CD4-positive, alpha-beta T cell treated with Interleukin-15 for 1 hour (primary cell): ENCODE data around the gene NAIP.
"Not testable (repeated sequence)": the region's sequence is repeated elsewhere in the genome, so short reads cannot be mapped to it uniquely, and the experiment has no call there.

ENCODE experiments used
- DNase-seq: peaks from one replicate; pipeline ENCODE4 v3.0.0-alpha.2; 2020

The NAIP gene

DNA sequence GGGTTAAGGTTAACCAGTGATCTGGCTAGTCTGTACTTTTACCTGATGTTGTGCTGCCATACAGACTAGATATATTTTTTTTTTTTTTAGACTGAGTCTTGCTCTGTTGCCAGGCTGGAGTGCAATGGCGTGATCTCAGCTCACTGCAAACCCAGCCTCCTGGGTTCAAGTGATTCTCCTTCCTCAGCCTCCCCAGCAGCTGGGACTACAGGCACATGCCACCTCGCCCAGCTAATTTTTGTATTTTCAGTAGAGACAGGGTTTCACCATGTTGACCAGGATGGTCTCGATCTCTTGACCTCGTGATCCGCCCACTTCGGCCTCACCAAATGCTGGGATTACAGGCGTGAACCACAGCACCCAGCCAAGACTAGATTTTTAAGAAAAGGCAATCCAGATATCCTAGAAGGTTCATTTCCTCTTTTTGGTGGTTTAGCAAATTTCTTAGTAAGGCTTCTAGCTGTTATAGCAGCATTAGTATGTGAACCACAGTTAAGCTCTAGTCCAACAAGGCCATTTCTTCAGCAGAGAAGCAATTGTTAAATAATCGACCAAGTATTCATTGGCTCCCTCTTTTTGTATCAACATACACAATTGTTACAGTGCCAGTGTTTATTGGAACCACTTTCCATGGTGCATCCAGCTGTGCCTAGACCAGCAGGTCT lies at the start of gene NAIP:
NAIP (minus strand) TSS at position 51 of the 665 bp plus-strand sequence. CDS start 12,424 bp downstream, outside the sequence.
- DNase-seq: not testable (repeated sequence)

GRCh38 chr5:71067262-71067928 lies 42.3 kb upstream of the NAIP start, which contains the start of gene GTF2H2:
Gene GTF2H2, minus strand, starts transcription at chr5:71067676. Its CDS starts 4,913 bp downstream, at chr5:71062763.
- DNase-seq: not testable (repeated sequence)

- DNase-seq: not testable (repeated sequence)
Measured at GRCh38 chr5:71061322-71061721, 36.2 kb upstream of the NAIP start.

- not testable (repeated sequence) for DNase-seq
Measured at GRCh38 chr5:71059426-71059825, 34.3 kb upstream of the NAIP start.

DNA sequence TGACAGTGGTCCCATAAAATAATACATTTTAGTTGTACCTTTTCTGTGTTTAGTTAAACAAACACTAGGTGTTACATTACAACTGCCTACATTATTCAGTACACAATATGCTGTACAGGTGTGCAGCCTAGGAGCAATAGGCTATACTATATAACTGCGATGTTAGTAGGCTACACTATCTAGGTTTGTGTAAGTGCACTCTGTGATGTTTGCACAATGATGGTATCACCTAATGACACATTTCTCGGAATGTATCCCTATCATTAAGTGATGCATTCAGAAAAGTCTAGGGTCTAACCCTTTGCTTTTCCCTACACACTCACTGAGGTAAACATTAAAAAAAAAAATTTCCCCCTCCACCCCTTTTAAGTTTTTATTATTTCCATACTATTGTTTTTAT lies 19.7 kb upstream of the NAIP start:
- DNase-seq: not testable (repeated sequence)

GRCh38 chr5:71044128-71044527 lies 19.0 kb upstream of the NAIP start:
- DNase-seq: not testable (repeated sequence)

- not testable (repeated sequence) for DNase-seq
Measured at GRCh38 chr5:71031046-71031776, 6.1 kb upstream of the NAIP start.

GRCh38 chr5:71020643-71021042 lies 4.5 kb downstream of the NAIP start:
- DNase-seq: not testable (repeated sequence)

DNA sequence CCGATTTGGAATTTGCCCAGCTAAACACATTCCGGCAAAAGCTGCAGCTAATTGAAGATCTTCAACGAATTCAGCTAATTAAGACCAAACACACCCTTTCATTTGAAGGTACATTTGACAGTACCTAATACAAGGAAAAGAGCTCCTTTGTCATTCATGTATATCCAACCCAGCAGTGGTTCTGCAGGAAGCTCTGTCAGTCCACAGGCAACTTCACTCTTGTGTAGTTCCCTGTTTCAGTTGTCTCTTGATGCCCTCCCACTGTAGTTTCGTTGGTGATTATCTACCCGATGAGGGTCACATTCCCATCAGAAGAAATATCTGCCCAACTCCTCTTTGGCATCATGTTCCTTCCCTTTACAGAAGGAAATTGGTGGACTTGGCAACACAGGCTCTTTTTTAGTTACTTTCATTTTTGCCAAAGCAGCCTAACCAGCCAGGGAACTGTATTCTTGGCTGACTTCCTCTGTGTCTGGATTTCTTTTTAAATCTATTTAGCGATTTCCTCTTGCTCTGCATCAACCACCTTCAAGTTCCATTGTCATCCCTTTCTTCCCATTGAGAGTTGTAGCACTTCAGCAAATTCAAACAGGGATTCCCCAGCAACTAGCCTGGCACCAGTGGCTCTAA lies 6.6 kb downstream of the NAIP start:
- DNase-seq: not testable (repeated sequence)

DNA sequence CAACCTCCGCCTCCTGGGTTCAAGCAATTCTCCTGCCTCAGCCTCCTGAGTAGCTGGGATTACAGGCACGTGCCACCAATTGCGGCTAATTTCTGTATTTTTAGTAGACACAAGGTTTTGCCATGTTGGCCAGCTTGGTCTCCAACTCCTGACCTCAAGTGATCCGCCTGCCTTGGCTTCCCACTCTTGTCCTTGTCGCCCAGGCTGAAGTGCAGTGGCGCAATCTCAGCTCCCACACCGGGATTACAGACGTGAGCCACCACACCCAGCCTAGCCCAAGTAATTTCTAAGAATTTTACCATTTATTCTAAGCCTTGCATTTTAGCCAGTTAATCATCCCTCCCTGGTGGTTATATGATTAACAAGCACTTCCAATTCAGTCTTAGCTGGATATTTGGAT lies 11.0 kb downstream of the NAIP start:
- no peak for DNase-seq

DNA sequence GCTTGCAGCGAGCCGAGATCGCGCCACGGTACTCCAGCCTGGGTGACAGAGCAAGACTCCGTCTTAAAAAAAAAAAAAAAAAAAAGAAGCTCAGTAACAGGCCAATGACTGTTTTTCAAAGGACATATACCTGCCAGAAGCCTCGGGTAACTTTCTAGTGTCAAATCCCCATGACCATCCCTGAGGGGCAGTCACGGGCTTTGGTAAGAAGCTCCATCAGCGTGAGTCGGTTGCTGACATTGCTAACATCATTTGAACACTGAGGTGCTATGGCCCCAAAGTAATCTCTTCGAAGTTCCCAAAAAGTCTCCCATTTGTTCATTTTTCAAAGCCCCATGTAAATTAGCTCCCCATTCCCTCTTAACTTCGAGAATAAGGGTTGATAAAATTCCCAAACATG lies 11.6 kb downstream of the NAIP start:
- DNase-seq: no peak

DNA sequence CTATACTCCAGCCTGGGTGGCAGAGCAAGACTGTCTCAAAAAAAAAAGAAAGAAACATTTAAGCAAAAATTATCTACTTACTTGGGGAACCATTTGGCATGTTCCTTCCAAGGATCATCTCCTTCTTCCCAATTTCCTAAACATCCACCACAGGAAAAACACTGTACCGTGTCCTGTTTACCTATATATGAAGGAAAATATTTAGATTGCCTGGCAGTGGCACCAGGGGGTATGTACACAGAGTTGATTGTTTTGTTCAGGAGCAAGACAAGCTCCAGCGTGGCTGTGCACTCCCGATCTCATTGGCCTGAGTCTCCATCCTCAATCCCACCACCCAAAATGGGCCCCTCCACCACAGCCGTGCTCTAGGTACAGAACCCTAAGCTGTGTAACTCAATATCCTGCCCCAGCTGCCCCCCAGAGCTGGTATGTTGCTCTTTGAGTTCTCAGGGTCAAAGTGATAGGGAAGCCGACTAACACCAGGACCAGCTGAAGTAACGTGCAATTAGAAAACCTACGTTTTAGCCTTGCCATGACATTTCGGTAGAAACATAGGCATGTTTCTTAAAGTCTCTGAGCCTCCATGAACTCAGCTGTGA lies 13.8 kb downstream of the NAIP start:
- DNase-seq: no peak

DNA sequence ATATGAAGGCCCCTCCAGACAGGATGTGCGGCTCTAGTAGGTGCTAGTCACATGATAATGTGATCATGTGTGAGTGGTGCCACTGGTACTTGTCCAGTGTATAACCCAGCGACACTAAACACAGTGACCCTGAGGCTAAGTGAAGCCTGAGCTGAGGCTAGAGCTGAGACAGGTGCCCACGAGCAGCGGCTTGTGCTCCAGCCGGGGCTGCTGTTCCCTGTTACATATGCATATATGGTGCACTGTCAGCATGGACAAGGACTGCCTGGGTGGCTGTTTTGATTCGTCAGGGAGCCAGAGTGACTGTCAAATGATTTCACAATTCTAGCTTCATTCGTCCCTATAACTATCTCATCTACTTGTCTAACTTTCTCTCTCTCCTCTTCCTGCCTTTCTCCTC lies 18.2 kb downstream of the NAIP start:
- not testable (repeated sequence) for DNase-seq

- DNase-seq: not testable (repeated sequence)
Measured at GRCh38 chr5:70984882-70985281, 40.3 kb downstream of the NAIP start.

GRCh38 chr5:70967220-70967619 lies 57.9 kb downstream of the NAIP start:
- not testable (repeated sequence) for DNase-seq

GRCh38 chr5:70964531-70964930 lies 60.6 kb downstream of the NAIP start:
- DNase-seq: not testable (repeated sequence)

DNA sequence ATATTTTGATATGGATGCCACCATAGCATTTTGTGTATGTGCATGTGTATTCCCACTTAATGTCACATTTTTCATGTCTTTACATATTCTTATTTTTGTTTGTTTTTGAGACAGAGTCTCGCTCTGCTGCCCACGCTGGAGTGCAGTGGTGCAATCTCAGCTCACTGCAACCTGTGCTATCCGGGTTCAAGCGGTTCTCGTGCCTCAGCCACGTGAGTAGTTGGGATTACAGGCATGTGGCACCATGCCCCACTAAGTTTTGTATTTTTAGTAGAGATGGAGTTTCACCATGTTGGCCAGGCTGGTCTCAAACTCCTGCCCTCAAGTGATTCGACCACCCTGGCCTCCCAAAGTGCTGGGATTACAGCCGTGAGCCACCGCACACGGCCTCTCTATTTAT lies 72.1 kb downstream of the NAIP start:
- DNase-seq: not testable (repeated sequence)

- not testable (repeated sequence) for DNase-seq
Measured at GRCh38 chr5:70932560-70932959, 92.6 kb downstream of the NAIP start.

- DNase-seq: not testable (repeated sequence)
Measured at GRCh38 chr5:70931709-70932368, 93.3 kb downstream of the NAIP start.

DNA sequence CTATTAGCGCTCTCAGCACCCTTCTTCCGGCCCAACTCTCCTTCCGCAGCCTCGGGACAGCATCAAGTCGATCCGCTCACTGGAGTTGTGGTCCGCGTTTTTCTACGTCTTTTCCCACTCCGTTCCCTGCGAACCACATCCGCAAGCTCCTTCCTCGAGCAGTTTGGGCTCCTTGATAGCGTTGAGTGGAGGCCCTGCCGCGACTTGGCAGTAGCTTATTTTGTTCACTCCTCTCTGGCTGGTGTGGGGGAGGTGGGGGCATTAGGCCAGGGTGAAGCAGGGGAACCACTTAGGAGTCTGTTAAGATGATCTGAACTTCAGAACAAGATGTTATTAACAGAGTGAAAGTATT lies 100.0 kb downstream of the NAIP start:
- not testable (repeated sequence) for DNase-seq
